ENCODE measurements around the gene EIF3C.
"Not testable (repeated sequence)": the region's sequence is repeated elsewhere in the genome, so short reads cannot be mapped to it uniquely, and the experiment has no call there.

The EIF3C gene

DNA sequence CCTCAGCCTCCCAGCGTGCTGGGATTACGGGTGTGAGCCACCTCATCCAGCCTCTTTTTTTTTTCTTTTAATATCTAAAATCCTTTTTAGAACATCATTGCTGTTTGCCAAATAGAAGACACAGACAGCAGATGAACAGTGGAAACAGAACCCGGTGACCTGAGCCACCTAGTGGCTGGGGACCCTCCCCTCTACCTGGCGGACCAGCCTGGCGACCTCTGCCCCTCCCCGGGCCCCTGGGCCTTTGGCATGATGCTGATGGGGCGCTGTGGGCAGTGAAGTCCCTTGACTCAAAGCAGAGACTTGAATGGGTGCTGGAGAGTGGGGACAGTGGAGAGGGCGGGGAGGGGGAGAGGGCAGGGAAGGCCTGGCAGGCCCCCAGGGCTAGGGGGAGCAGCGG, 11.5 kb upstream of the EIF3C start:
- not testable (repeated sequence) for H3K79me1 ChIP-seq (ENCODE audit: low read length); H2AFZ ChIP-seq (ENCODE audit: insufficient read depth, low read length, poor library complexity); H3K4me2 ChIP-seq (ENCODE audit: low read length); H2AK5ac ChIP-seq (ENCODE audit: low read length); H3K18ac ChIP-seq (ENCODE audit: low read length); H2BK5ac ChIP-seq (ENCODE audit: low read depth, low read length, poor library complexity); H4K12ac ChIP-seq (ENCODE audit: low read depth, low read length); H3K9ac ChIP-seq (ENCODE audit: low read length); H3K23ac ChIP-seq (ENCODE audit: low read length); H3K4me3 ChIP-seq (ENCODE audit: low read depth, low read length); H3K4ac ChIP-seq (ENCODE audit: low read depth, low read length); H4K8ac ChIP-seq (ENCODE audit: low read depth, low read length); H3K36me3 ChIP-seq (ENCODE audit: control insufficient read depth in 1 of 2, insufficient read depth in 2 of 2, low read length in 2 of 2); H2BK120ac ChIP-seq (ENCODE audit: insufficient read depth, low read length, poor library complexity); H3K27me3 ChIP-seq (ENCODE audit: insufficient read depth, low read length); H4K91ac ChIP-seq (ENCODE audit: low read depth, low read length); DNase-seq; H3K9me3 ChIP-seq (ENCODE audit: insufficient read depth, low read depth, low read length); H3K4me1 ChIP-seq (ENCODE audit: control insufficient read depth in 1 of 2, insufficient read depth in 2 of 2, low read length in 2 of 2); H2BK12ac ChIP-seq (ENCODE audit: low read length); H3K14ac ChIP-seq (ENCODE audit: low read length); H3K79me2 ChIP-seq (ENCODE audit: control insufficient read depth, insufficient read depth, low read length, poor library complexity); H3K27ac ChIP-seq (ENCODE audit: low read depth, low read length)
- WGBS (ENCODE audit: extremely low coverage, insufficient coverage, insufficient read length) = no CpG with 5 or more reads among the region's 9 CpGs

DNA sequence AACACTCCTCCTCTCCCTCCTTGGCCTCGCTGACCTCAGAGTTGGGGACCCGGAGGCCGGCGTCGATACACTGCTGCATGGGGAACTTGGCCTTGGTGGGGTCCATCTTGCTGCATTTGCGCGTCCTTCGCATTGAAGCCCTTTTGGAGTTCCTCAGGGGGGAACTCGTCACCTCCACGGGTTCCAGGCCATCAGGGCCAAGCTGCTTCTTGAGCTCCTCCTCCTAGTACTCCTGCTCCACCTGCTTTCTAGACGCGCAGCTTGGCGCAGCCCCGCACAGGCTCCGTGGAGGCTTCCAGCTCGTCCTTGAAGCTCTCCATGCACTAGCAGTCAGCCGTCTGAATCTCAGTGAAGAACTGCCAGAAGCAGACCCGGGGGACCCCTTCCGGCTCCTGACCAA, 10.9 kb upstream of the EIF3C start:
- not testable (repeated sequence) for H3K79me2 ChIP-seq (ENCODE audit: control insufficient read depth, insufficient read depth, low read length, poor library complexity); H3K79me1 ChIP-seq (ENCODE audit: low read length)
- no CpG with 5 or more reads among the region's 19 CpGs for WGBS (ENCODE audit: extremely low coverage, insufficient coverage, insufficient read length)

DNA sequence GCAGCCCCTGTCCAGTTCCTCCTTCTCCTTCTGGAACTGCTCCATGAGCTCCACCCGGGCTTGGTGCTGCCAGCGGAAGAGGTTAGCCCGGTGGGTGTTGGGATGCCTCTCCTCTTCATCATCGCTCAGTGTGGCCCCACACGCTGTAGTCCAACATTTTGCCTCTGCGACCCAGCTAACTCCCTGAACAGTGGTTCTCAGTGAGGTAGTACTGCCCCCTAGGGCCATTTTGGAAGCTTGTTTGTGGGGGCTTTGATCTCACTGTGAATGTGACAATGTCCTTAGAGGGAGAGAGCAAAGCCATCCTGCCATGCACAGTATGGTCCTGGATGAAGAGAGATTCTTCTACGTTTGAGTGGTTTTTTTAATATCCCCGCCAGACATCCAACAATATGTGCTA, 9.9 kb upstream of the EIF3C start:
- not testable (repeated sequence) for H3K4me2 ChIP-seq (ENCODE audit: low read length); H2AK5ac ChIP-seq (ENCODE audit: low read length); H3K4ac ChIP-seq (ENCODE audit: low read depth, low read length); DNase-seq; H2BK12ac ChIP-seq (ENCODE audit: low read length); H2BK5ac ChIP-seq (ENCODE audit: low read depth, low read length, poor library complexity); H3K23ac ChIP-seq (ENCODE audit: low read length); H2BK120ac ChIP-seq (ENCODE audit: insufficient read depth, low read length, poor library complexity); H3K4me3 ChIP-seq (ENCODE audit: low read depth, low read length); H3K79me2 ChIP-seq (ENCODE audit: control insufficient read depth, insufficient read depth, low read length, poor library complexity); H2AFZ ChIP-seq (ENCODE audit: insufficient read depth, low read length, poor library complexity); H3K9ac ChIP-seq (ENCODE audit: low read length); H3K9me3 ChIP-seq (ENCODE audit: insufficient read depth, low read depth, low read length); H4K12ac ChIP-seq (ENCODE audit: low read depth, low read length); H3K27ac ChIP-seq (ENCODE audit: low read depth, low read length); H3K14ac ChIP-seq (ENCODE audit: low read length); H4K91ac ChIP-seq (ENCODE audit: low read depth, low read length); H3K36me3 ChIP-seq (ENCODE audit: control insufficient read depth in 1 of 2, insufficient read depth in 2 of 2, low read length in 2 of 2); H4K8ac ChIP-seq (ENCODE audit: low read depth, low read length); H3K4me1 ChIP-seq (ENCODE audit: control insufficient read depth in 1 of 2, insufficient read depth in 2 of 2, low read length in 2 of 2); H3K27me3 ChIP-seq (ENCODE audit: insufficient read depth, low read length); H3K79me1 ChIP-seq (ENCODE audit: low read length); H3K18ac ChIP-seq (ENCODE audit: low read length)
- WGBS (ENCODE audit: extremely low coverage, insufficient coverage, insufficient read length) = no CpG with 5 or more reads among the region's 8 CpGs

More for the DNA sequence above, 10.9 kb upstream of the EIF3C start:
- not testable (repeated sequence) for H2AFZ ChIP-seq (ENCODE audit: insufficient read depth, low read length, poor library complexity); H2AK5ac ChIP-seq (ENCODE audit: low read length); H4K91ac ChIP-seq (ENCODE audit: low read depth, low read length); H3K9ac ChIP-seq (ENCODE audit: low read length); H2BK5ac ChIP-seq (ENCODE audit: low read depth, low read length, poor library complexity); H3K18ac ChIP-seq (ENCODE audit: low read length); H3K4me1 ChIP-seq (ENCODE audit: control insufficient read depth in 1 of 2, insufficient read depth in 2 of 2, low read length in 2 of 2); H3K9me3 ChIP-seq (ENCODE audit: insufficient read depth, low read depth, low read length); H3K27me3 ChIP-seq (ENCODE audit: insufficient read depth, low read length); H2BK12ac ChIP-seq (ENCODE audit: low read length); H3K27ac ChIP-seq (ENCODE audit: low read depth, low read length); H4K12ac ChIP-seq (ENCODE audit: low read depth, low read length); H3K4me3 ChIP-seq (ENCODE audit: low read depth, low read length); H3K4ac ChIP-seq (ENCODE audit: low read depth, low read length); H2BK120ac ChIP-seq (ENCODE audit: insufficient read depth, low read length, poor library complexity); DNase-seq; H3K23ac ChIP-seq (ENCODE audit: low read length); H3K14ac ChIP-seq (ENCODE audit: low read length); H3K4me2 ChIP-seq (ENCODE audit: low read length); H4K8ac ChIP-seq (ENCODE audit: low read depth, low read length); H3K36me3 ChIP-seq (ENCODE audit: control insufficient read depth in 1 of 2, insufficient read depth in 2 of 2, low read length in 2 of 2)

DNA sequence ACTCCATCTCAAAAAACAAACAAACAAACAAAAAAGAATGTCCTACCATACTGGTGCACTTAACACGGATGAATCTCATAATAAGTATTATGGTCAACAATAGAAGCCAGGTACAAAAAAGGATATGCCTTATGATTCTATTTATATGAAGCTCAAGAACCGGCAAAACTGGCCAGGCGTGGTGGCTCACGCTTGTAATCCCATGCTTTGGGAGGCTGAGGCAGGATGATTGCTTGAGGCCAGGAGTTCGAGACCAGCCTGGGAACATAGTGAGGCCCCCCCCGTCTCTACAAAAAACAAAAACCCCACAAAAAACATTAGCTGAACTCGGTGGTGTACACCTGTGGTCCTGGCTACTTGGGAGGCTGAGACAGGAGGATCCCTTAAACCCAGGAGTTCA, 7.0 kb upstream of the EIF3C start:
- H3K27me3 ChIP-seq (ENCODE audit: insufficient read depth, low read length); H4K8ac ChIP-seq (ENCODE audit: low read depth, low read length); H3K4ac ChIP-seq (ENCODE audit: low read depth, low read length); H3K4me2 ChIP-seq (ENCODE audit: low read length); H3K23ac ChIP-seq (ENCODE audit: low read length); DNase-seq; H3K18ac ChIP-seq (ENCODE audit: low read length); H3K27ac ChIP-seq (ENCODE audit: low read depth, low read length); H2AK5ac ChIP-seq (ENCODE audit: low read length); H2AFZ ChIP-seq (ENCODE audit: insufficient read depth, low read length, poor library complexity); H2BK12ac ChIP-seq (ENCODE audit: low read length); H2BK5ac ChIP-seq (ENCODE audit: low read depth, low read length, poor library complexity); H4K91ac ChIP-seq (ENCODE audit: low read depth, low read length); H3K79me1 ChIP-seq (ENCODE audit: low read length); H3K4me3 ChIP-seq (ENCODE audit: low read depth, low read length); H3K36me3 ChIP-seq (ENCODE audit: control insufficient read depth in 1 of 2, insufficient read depth in 2 of 2, low read length in 2 of 2); H3K79me2 ChIP-seq (ENCODE audit: control insufficient read depth, insufficient read depth, low read length, poor library complexity); H3K4me1 ChIP-seq (ENCODE audit: control insufficient read depth in 1 of 2, insufficient read depth in 2 of 2, low read length in 2 of 2); H3K9me3 ChIP-seq (ENCODE audit: insufficient read depth, low read depth, low read length); H3K9ac ChIP-seq (ENCODE audit: low read length); H3K14ac ChIP-seq (ENCODE audit: low read length); H2BK120ac ChIP-seq (ENCODE audit: insufficient read depth, low read length, poor library complexity); H4K12ac ChIP-seq (ENCODE audit: low read depth, low read length): not testable (repeated sequence)
- no CpG with 5 or more reads among the region's 7 CpGs for WGBS (ENCODE audit: extremely low coverage, insufficient coverage, insufficient read length)
